Suprapubic skin (tissue), 4 donors: Measurements from ENCODE around the gene PGC. TPM values are rescaled to one million over a fixed set of nuclear protein-coding genes. Genes with fewer than 3 reads are reported as not detected.

Experiments
- DNase-seq, 2 donors: peaks; one replicate each; pipeline ENCODE4 v3.0.0-alpha.2; 2019; ENCODE audit warnings: low spot score in 2 of 2
- H3K27ac ChIP-seq: fragments of 200-600 bp; sonication (generic); one replicate; pipeline ENCODE4 v1.5.1; 2019
- H3K27me3 ChIP-seq: fragments of 200-600 bp; sonication (generic); one replicate; pipeline ENCODE4 v1.5.1; 2019
- H3K36me3 ChIP-seq: fragments of 200-600 bp; sonication (generic); one replicate; pipeline ENCODE4 v1.5.1; 2019
- H3K4me1 ChIP-seq: fragments of 200-600 bp; sonication (generic); one replicate; pipeline ENCODE4 v1.5.1; 2019
- H3K4me3 ChIP-seq: fragments of 200-600 bp; sonication (generic); one replicate; pipeline ENCODE4 v1.5.1; 2019; ENCODE audit warnings: mild to moderate bottlenecking
- H3K9me3 ChIP-seq: fragments of 200-600 bp; sonication (generic); one replicate; pipeline ENCODE4 v1.5.1; 2019
- EP300 ChIP-seq: sonication (generic); formaldehyde crosslinking; IDR thresholded peaks from one replicate; pipeline ENCODE4 v1.6.1; 2017; ENCODE audit warnings: antibody characterized with exemption
- POLR2A ChIP-seq, 2 donors: fragments of 450-650 bp; IDR thresholded peaks; one replicate each; pipeline ENCODE4 v1.6.1; 2017; ENCODE audit warnings: antibody characterized with exemption in 2 of 2, mild to moderate bottlenecking in 2 of 2, moderate library complexity in 2 of 2
- POLR2AphosphoS5 ChIP-seq, 3 donors: sonication (generic); formaldehyde crosslinking; IDR thresholded peaks; one replicate each; pipeline ENCODE4 v1.6.1; 2017; ENCODE audit warnings: antibody characterized with exemption in 3 of 3
- WGBS: methylation state at CpG from one replicate; pipeline ENCODE4 v1.1.5; 2018; 5-methylcytosine and 5-hydroxymethylcytosine counted together
- total RNA-seq, 4 donors: library from RNA; depleted of rRNA; stranded (reverse); fragments of >200 nt; gene quantifications; one replicate each; pipeline ENCODE4 v1.1.0, GENCODE V29; 2016
- TF ChIP-seq, protein P1 (sequence below), 2 donors: fragments of 200-600 bp in 1 of 2; fragments of 450-650 bp in 1 of 2; sonication (generic) in 1 of 2; IDR thresholded peaks; one replicate each; pipeline ENCODE4 v1.5.1; 2016 to 2019; ENCODE audit warnings: antibody characterized with exemption in 2 of 2, mild to moderate bottlenecking in 1 of 2, moderate library complexity in 1 of 2

Gene PGC
- total RNA-seq, 4 donors from 2014 or later, result not detected

DNA sequence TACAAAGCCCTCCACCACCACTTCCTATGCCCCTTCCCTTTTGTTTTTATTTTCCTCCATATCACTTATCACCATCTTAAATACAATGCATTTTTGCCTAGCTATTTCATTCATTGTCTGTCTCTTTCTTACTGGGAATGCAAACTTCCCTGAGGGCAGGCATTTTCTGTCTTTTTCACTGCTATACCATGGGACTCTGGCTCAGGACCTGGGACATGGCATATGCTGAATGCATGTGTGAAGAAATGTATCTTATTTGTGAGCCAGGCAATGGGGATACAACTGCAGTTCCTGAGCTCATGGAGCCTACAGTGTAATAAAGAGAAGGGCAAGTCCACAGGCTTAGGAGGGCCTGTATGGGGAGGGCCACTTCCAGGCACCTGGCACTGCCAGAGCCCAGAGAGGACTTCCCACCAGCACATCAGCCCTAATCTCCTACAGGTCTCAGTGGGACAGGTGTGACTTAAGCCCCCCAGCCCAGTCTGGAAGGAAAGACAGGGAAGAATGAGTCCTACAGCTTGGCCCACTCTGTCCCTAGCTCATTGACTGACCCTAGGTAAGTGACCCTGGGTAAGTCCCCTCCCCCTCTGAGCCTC lies 55.0 kb downstream of the PGC start:
- no peak for DNase-seq
- no peak for TF ChIP-seq POLR2AphosphoS5 (IDR thresholded peaks at IDR 0.05)
- TF ChIP-seq POLR2A (IDR thresholded peaks at IDR 0.05), result no peak
- Histone ChIP-seq H3K27ac (no peak overlapping the region), H3K4me3 (no peak overlapping the region), H3K27me3 (no peaks in the 10 kb centered on the region), H3K36me3 (peaks cover 29% of the 10 kb centered on the region), H3K9me3 (no peaks in the 10 kb centered on the region), H3K4me1 (peaks cover 34% of the 10 kb centered on the region)

DNA sequence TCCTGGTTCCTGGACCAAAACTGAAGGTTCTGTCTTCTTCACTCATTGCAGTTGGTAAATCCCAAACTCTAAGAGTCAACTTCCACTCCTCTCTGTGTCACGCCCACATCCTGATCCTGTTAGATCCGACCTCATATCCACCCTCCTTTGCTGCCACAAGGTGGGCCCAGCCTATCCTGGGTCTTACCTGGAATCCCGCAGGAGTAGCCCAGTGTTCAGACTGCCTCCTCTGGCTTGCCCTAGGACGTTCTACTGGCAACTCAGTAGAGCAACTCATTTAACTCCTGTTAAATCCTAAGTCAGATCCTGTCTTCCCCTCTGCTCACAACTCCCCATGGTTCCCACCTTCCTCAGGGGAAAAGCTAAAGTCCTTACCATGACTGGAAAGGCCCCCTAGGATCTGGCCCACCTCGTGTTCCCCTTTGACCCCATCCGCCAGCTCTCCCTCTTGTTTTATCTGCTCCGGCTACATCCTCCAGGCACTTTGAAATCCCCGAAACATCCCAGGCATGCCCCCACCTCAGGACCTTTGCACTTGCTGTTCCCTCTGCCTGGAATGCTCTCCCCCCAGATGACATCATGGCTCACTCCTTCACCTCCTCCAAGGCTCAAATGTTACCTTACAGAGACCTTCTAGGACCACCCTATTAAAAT lies 55.6 kb downstream of the PGC start:
- H3K4me3 ChIP-seq, result no peak overlapping the region
- H3K4me1 ChIP-seq, result peaks cover 34% of the 10 kb centered on the region
- no peak overlapping the region for H3K27ac ChIP-seq
- H3K27me3 ChIP-seq, result no peaks in the 10 kb centered on the region
- 90% methylated on average over 8 of the region's 8 CpGs for WGBS
- H3K9me3 ChIP-seq, result no peaks in the 10 kb centered on the region
- no peak for DNase-seq
- TF ChIP-seq, protein P1, sequence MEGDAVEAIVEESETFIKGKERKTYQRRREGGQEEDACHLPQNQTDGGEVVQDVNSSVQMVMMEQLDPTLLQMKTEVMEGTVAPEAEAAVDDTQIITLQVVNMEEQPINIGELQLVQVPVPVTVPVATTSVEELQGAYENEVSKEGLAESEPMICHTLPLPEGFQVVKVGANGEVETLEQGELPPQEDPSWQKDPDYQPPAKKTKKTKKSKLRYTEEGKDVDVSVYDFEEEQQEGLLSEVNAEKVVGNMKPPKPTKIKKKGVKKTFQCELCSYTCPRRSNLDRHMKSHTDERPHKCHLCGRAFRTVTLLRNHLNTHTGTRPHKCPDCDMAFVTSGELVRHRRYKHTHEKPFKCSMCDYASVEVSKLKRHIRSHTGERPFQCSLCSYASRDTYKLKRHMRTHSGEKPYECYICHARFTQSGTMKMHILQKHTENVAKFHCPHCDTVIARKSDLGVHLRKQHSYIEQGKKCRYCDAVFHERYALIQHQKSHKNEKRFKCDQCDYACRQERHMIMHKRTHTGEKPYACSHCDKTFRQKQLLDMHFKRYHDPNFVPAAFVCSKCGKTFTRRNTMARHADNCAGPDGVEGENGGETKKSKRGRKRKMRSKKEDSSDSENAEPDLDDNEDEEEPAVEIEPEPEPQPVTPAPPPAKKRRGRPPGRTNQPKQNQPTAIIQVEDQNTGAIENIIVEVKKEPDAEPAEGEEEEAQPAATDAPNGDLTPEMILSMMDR (IDR thresholded peaks at IDR 0.05), result no peak
- TF ChIP-seq POLR2AphosphoS5 (IDR thresholded peaks at IDR 0.05) (no peak), EP300 (no peak), POLR2A (IDR thresholded peaks at IDR 0.05) (no peak)
- peaks cover 33% of the 10 kb centered on the region for H3K36me3 ChIP-seq

DNA sequence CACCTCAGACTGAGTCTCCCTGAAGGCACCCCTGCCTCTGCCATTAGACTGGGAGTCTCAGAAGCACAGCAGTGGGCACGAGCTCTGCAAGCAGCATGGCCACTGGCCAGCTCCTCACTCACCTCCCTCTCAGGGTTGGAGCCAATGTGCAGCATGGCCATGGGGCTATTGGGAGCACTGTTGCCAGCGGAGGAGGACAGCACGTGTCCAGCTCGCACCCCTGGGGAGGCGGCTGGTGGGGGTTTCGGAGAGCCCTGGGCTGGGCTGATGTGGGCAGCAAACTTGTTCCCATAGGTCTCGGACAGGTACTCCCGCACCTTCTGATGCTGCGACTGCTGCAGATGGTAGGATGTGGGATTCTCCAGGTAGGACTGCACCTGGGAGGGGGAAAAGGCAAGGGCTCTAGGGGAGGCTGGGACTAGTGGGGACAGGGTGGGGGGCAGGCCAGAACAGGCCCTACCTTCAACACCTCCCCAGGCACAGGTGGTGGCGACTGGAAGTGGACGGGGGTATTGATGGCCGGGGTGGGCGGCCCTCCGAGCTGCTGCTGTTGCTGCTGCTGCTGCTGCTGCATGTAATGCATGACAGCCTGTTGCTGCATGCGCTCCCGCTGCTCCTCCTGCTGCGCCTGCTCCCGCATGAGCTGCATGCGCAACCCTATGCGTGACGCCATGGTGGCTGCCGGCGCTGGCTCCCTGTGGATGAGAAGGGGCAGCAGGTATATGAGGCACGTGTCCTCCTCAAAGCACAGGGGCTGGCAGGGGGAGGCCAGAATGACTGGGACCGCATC lies 56.5 kb downstream of the PGC start:
- Histone ChIP-seq H3K27ac (no peak overlapping the region), H3K9me3 (no peaks in the 10 kb centered on the region), H3K36me3 (peaks cover 39% of the 10 kb centered on the region), H3K4me1 (peaks cover 34% of the 10 kb centered on the region), H3K4me3 (no peak overlapping the region), H3K27me3 (no peaks in the 10 kb centered on the region)
- TF ChIP-seq, protein P1 (IDR thresholded peaks at IDR 0.05), result no peak
- TF ChIP-seq EP300 (no peak), POLR2AphosphoS5 (IDR thresholded peaks at IDR 0.05) (no peak), POLR2A (IDR thresholded peaks at IDR 0.05) (no peak)
- WGBS, result 94% methylated on average over 15 of the region's 25 CpGs
- no peak for DNase-seq

DNA sequence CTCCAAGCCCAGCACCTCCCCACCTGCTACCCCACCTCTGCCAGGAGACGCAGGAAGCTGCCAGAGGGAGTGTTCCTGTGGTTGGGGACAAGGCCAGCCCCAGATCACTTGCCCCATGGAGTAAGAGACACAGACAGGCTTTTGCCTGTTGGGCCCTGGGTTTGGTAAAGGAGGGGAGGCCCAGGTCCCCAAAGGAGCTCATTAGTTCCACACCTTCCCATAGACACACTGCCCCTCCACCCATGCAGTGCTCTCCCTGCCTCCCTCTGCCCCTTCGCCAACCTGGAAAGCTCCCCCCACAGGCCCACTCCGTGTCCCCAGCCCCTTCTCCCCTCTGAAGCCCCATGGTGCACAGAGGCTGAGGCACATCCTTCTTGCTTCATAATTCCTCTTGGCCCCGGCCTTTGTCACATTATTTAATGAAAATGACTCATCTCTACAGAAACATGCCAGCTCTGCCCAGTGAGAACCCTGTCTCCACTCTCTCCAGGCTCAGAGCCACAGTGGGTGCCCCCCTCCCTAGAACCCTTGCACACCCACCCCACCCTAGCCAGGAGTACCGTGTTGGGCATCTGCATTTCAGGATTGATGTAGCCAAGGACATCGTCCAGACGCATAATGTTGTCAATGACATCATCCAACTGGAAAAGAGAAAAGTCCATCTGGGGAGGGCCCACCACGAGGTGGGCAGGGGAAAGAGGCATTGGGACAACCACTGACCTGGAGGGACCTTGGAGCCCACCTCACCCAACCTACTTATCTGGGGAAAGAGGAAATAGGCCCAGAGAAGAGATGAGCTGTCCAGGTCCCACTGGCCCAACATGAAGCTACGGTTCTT lies 57.8 kb downstream of the PGC start:
- TF ChIP-seq EP300 (no peak), POLR2A (IDR thresholded peaks at IDR 0.05) (no peak), POLR2AphosphoS5 (IDR thresholded peaks at IDR 0.05) (no peak)
- TF ChIP-seq, protein P1 (IDR thresholded peaks at IDR 0.05), result no peak

DNA sequence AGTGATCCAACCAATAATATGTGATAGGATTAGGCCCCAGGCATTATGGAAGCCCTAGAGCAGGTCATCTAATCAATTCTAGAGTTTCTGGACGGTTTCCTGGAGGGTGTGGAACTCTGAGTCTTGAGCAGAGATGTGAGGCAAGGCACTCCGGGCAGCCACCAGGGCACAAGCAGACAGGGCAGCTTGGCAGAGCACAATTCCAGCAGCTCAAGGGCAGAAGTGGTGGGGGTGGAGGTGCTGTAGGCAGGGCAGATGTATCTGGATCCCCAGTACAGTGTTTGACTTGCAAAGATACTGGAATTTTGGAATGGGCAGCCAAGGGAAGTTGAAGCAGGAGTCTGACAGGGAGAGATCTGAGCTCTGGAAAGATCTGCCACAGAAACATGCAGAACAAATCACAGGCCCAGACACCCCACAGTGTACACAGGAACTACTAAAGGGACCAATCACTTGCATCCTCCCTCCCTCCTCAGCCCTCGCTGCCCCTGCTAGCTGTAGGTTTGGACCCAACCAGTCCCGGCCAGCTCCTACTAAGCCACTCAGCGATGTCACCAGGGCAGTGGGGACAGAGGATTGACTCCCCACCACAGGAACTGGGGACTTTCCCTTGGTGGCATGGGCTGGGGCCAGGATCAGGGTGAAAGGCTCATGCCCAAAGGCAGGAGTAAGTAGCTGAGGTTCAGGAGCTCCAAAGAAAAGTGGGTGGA lies 58.8 kb downstream of the PGC start:
- 71% methylated on average over 5 of the region's 5 CpGs for WGBS
- H3K4me3 ChIP-seq, result no peak overlapping the region
- TF ChIP-seq EP300, result no peak
- TF ChIP-seq POLR2A (IDR thresholded peaks at IDR 0.05), result no peak
- TF ChIP-seq POLR2AphosphoS5 (IDR thresholded peaks at IDR 0.05), result no peak
- TF ChIP-seq, protein P1 (IDR thresholded peaks at IDR 0.05), result no peak
- H3K9me3 ChIP-seq, result no peaks in the 10 kb centered on the region
- no peaks in the 10 kb centered on the region for H3K27me3 ChIP-seq
- H3K27ac ChIP-seq, result no peak overlapping the region
- DNase-seq, result peak in 1 of 2 donors; percentile 44
- peaks cover 26% of the 10 kb centered on the region for H3K4me1 ChIP-seq
- peaks cover 54% of the 10 kb centered on the region for H3K36me3 ChIP-seq

More for the DNA sequence above, 57.8 kb downstream of the PGC start:
- H3K4me1 ChIP-seq, result peaks cover 29% of the 10 kb centered on the region
- H3K4me3 ChIP-seq, result no peak overlapping the region
- peak overlapping the region; percentile 2 for H3K27ac ChIP-seq
- WGBS, result 51% methylated on average over 8 of the region's 9 CpGs
- no peaks in the 10 kb centered on the region for H3K9me3 ChIP-seq
- peak in 1 of 2 donors; percentile 62 for DNase-seq
- H3K36me3 ChIP-seq, result peaks cover 51% of the 10 kb centered on the region
- no peaks in the 10 kb centered on the region for H3K27me3 ChIP-seq
